ENCODE data around the gene MYO1C.

GRCh38 chr17:1511756-1512321 lies 19.4 kb upstream of the MYO1C start:
- no peak for TF ChIP-seq CTCF (IDR thresholded peaks at IDR 0.05; ENCODE audit: insufficient read depth, low read length)
- no peak for TF ChIP-seq SPI1 (IDR thresholded peaks at IDR 0.05; ENCODE audit: borderline replicate concordance, low read depth)
